ENCODE results near the gene PRDX2. TPM values are rescaled to one million over a fixed set of nuclear protein-coding genes. Genes with fewer than 3 reads are reported as not detected.

PRDX2 gene
- total RNA-seq, 1 experiment from 2014 or later = 406 TPM

GRCh38 chr19:12749938-12750521, 51.6 kb downstream of the PRDX2 start:
- H3K27me3 ChIP-seq (replicated peaks; ENCODE audit: insufficient read depth, low read depth, low read length, poor library complexity) = peaks cover 9% of the 10 kb centered on the region
- H3K4me3 ChIP-seq (ENCODE audit: low read depth, low read length, poor library complexity, severe bottlenecking) = no peak overlapping the region
- peak; percentile 59 for DNase-seq (ENCODE audit: low spot score)
- H3K27ac ChIP-seq (ENCODE audit: low read depth, low read length, poor library complexity, severe bottlenecking) = no peak overlapping the region
- peaks cover 27% of the 10 kb centered on the region for H3K4me1 ChIP-seq (ENCODE audit: insufficient read depth, low read length, poor library complexity, severe bottlenecking)
- H3K9me3 ChIP-seq (ENCODE audit: low read depth, low read length, poor library complexity, severe bottlenecking) = no peaks in the 10 kb centered on the region
- peaks cover 18% of the 10 kb centered on the region for H3K36me3 ChIP-seq (ENCODE audit: insufficient read depth, low read length, poor library complexity, severe bottlenecking)
- POLR2A ChIA-PET (ENCODE audit: low non-redundant PET) = no interaction called here
- no peak for TF ChIP-seq EZH2 (IDR thresholded peaks at IDR 0.05; ENCODE audit: borderline replicate concordance, low read depth, low read length, poor library complexity, severe bottlenecking)
- TF ChIP-seq, protein P1, sequence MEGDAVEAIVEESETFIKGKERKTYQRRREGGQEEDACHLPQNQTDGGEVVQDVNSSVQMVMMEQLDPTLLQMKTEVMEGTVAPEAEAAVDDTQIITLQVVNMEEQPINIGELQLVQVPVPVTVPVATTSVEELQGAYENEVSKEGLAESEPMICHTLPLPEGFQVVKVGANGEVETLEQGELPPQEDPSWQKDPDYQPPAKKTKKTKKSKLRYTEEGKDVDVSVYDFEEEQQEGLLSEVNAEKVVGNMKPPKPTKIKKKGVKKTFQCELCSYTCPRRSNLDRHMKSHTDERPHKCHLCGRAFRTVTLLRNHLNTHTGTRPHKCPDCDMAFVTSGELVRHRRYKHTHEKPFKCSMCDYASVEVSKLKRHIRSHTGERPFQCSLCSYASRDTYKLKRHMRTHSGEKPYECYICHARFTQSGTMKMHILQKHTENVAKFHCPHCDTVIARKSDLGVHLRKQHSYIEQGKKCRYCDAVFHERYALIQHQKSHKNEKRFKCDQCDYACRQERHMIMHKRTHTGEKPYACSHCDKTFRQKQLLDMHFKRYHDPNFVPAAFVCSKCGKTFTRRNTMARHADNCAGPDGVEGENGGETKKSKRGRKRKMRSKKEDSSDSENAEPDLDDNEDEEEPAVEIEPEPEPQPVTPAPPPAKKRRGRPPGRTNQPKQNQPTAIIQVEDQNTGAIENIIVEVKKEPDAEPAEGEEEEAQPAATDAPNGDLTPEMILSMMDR (conservative IDR thresholded peaks at IDR 0.05; ENCODE audit: low read depth, low read length) = no peak
- intact Hi-C loops (cut with micrococcal nuclease; ENCODE audit: unreplicated experiment) = no loop called here
- CTCF ChIA-PET = interaction anchor here (0.6 kb wide), 1 partner anchor 11 kb away, joined by 5 read pairs; no protein-coding TSS in a partner anchor
- no TSS peak for BruUV-seq (replicated peaks)

DNA sequence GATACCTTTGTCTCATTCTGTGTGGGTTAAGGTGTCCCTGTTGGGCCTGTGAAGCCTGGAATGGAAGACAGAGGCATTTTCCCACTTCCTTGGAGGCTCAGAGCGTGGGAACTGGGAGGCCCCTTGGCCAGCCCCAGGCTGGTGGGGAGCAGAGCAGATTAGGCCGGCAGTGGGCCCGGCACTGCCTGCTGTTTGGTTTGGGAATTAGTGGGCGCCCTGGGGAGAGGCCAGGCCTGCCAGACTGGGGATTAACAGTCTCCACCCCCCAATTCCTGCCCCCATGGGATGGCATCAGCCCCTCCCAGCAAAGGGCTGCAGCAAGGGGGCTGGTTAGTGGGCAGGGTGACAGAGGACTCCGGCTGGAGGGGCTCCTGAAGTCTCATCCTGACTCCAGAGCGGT, 53.1 kb downstream of the PRDX2 start:
- H3K27me3 ChIP-seq (replicated peaks; ENCODE audit: insufficient read depth, low read depth, low read length, poor library complexity) = peaks cover 9% of the 10 kb centered on the region
- CTCF ChIA-PET = no interaction called here
- H3K4me3 ChIP-seq (ENCODE audit: low read depth, low read length, poor library complexity, severe bottlenecking) = no peak overlapping the region
- no peaks in the 10 kb centered on the region for H3K9me3 ChIP-seq (ENCODE audit: low read depth, low read length, poor library complexity, severe bottlenecking)
- no TSS peak for BruUV-seq (replicated peaks)
- peaks cover 27% of the 10 kb centered on the region for H3K4me1 ChIP-seq (ENCODE audit: insufficient read depth, low read length, poor library complexity, severe bottlenecking)
- POLR2A ChIA-PET (ENCODE audit: low non-redundant PET) = no interaction called here
- intact Hi-C loops (cut with micrococcal nuclease; ENCODE audit: unreplicated experiment) = no loop called here
- DNase-seq (ENCODE audit: low spot score) = peak; percentile 64
- H3K27ac ChIP-seq (ENCODE audit: low read depth, low read length, poor library complexity, severe bottlenecking) = peak overlapping the region; percentile 53
- no peak for TF ChIP-seq EZH2 (IDR thresholded peaks at IDR 0.05; ENCODE audit: borderline replicate concordance, low read depth, low read length, poor library complexity, severe bottlenecking)
- TF ChIP-seq, protein P1 (conservative IDR thresholded peaks at IDR 0.05; ENCODE audit: low read depth, low read length) = no peak
- H3K36me3 ChIP-seq (ENCODE audit: insufficient read depth, low read length, poor library complexity, severe bottlenecking) = peaks cover 18% of the 10 kb centered on the region

Small RNA genes lying within 50 kb of the gene (microRNA-seq; reads per million reads assigned to microRNA genes)
- gene MIR5684 = not detected

Other genes with a start within 250 kb of the PRDX2 start
- 7.7 and 9.5 TPM in 2 replicates for gene ZNF490, start 191.0 kb downstream of the PRDX2 start, total RNA-seq (2021)
- gene ZNF791, start 190.9 kb downstream of the PRDX2 start, total RNA-seq (2021) = 22.9 and 26.0 TPM in 2 replicates
- gene MAN2B1, start 135.1 kb downstream of the PRDX2 start, total RNA-seq (2021) = 64.4 and 67.1 TPM in 2 replicates
- gene WDR83, start 135.0 kb downstream of the PRDX2 start, total RNA-seq (2021) = 19.4 and 24.5 TPM in 2 replicates
- gene DHPS, start 119.9 kb downstream of the PRDX2 start, total RNA-seq (2021) = 117 and 127 TPM in 2 replicates
- not detected in 2 replicates for gene GNG14, start 113.8 kb downstream of the PRDX2 start, total RNA-seq (2021)
- gene FBXW9, start 105.2 kb downstream of the PRDX2 start, total RNA-seq (2021) = 15.4 and 19.6 TPM in 2 replicates
- gene TNPO2, start 77.9 kb downstream of the PRDX2 start, total RNA-seq (2021) = 121 and 150 TPM in 2 replicates
- 238 and 259 TPM in 2 replicates for gene TRIR, start 67.1 kb downstream of the PRDX2 start, total RNA-seq (2021)
- 91.7 and 92.6 TPM in 2 replicates for gene GET3, start 64.3 kb downstream of the PRDX2 start, total RNA-seq (2021)
- gene BEST2, start 50.0 kb downstream of the PRDX2 start, total RNA-seq (2021) = 0.13 TPM in 1 of 2 replicates, not detected in the other
- gene HOOK2, start 26.2 kb downstream of the PRDX2 start, total RNA-seq (2021) = 25.8 and 34.1 TPM in 2 replicates
- gene JUNB, start 10.3 kb downstream of the PRDX2 start, total RNA-seq (2021) = 27.7 and 28.6 TPM in 2 replicates
- gene THSD8, start 269 bp upstream of the PRDX2 start, total RNA-seq (2021) = 45.2 and 53.4 TPM in 2 replicates
- gene RNASEH2A, start 4.8 kb upstream of the PRDX2 start, total RNA-seq (2021) = 97.7 and 99.7 TPM in 2 replicates
- 1.4 TPM in 1 of 2 replicates, not detected in the other for gene RTBDN, start 32.8 kb upstream of the PRDX2 start, total RNA-seq (2021)
- 22.2 and 26.7 TPM in 2 replicates for gene MAST1, start 36.7 kb upstream of the PRDX2 start, total RNA-seq (2021)
- gene DNASE2, start 79.6 kb upstream of the PRDX2 start, total RNA-seq (2021) = 22.7 and 27.8 TPM in 2 replicates
- gene KLF1, start 85.4 kb upstream of the PRDX2 start, total RNA-seq (2021) = 0.30 and 0.57 TPM in 2 replicates
- 47.3 and 58.7 TPM in 2 replicates for gene GCDH, start 89.4 kb upstream of the PRDX2 start, total RNA-seq (2021)
- 0.71 and 1.8 TPM in 2 replicates for gene SYCE2, start 117.5 kb upstream of the PRDX2 start, total RNA-seq (2021)
- gene FARSA, start 131.9 kb upstream of the PRDX2 start, total RNA-seq (2021) = 150 and 162 TPM in 2 replicates
- 994 and 1,019 TPM in 2 replicates for gene CALR, start 136.8 kb upstream of the PRDX2 start, total RNA-seq (2021)
- gene RAD23A, start 144.1 kb upstream of the PRDX2 start, total RNA-seq (2021) = 183 and 186 TPM in 2 replicates
- 61.1 and 67.5 TPM in 2 replicates for gene GADD45GIP1, start 155.4 kb upstream of the PRDX2 start, total RNA-seq (2021)
- 0.17 TPM in 2 replicates for gene DAND5, start 167.8 kb upstream of the PRDX2 start, total RNA-seq (2021)
- gene NFIX, start 193.7 kb upstream of the PRDX2 start, total RNA-seq (2021) = 69.7 and 77.9 TPM in 2 replicates

Measured in A673 (cell line).